DND-41 (cell line): ENCODE data around the gene SH2D3C.

Source experiments
- EZH2 ChIP-seq: IDR thresholded peaks from 3 replicates; pipeline ENCODE4 v1.6.1; 2012; ENCODE audit warnings: borderline replicate concordance, low read depth, mild to moderate bottlenecking, moderate library complexity, low read length, inconsistent platforms; ENCODE audit not compliant: severe bottlenecking
- TF ChIP-seq, protein P1 (sequence below): IDR thresholded peaks from 2 replicates; pipeline ENCODE4 v1.5.1; 2012; ENCODE audit warnings: borderline replicate concordance, low read length, moderate library complexity, mild to moderate bottlenecking; ENCODE audit not compliant: poor library complexity, severe bottlenecking; ENCODE audit errors: extremely low read depth

- TF ChIP-seq, protein P1, sequence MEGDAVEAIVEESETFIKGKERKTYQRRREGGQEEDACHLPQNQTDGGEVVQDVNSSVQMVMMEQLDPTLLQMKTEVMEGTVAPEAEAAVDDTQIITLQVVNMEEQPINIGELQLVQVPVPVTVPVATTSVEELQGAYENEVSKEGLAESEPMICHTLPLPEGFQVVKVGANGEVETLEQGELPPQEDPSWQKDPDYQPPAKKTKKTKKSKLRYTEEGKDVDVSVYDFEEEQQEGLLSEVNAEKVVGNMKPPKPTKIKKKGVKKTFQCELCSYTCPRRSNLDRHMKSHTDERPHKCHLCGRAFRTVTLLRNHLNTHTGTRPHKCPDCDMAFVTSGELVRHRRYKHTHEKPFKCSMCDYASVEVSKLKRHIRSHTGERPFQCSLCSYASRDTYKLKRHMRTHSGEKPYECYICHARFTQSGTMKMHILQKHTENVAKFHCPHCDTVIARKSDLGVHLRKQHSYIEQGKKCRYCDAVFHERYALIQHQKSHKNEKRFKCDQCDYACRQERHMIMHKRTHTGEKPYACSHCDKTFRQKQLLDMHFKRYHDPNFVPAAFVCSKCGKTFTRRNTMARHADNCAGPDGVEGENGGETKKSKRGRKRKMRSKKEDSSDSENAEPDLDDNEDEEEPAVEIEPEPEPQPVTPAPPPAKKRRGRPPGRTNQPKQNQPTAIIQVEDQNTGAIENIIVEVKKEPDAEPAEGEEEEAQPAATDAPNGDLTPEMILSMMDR, result no peak
- no peak for TF ChIP-seq EZH2
Observed at GRCh38 chr9:127826253-127826913, 47.9 kb upstream of the SH2D3C start.
